Upper lobe of left lung (tissue), 6 donors: ENCODE measurements around the gene DCAF17. TPM values are rescaled to one million over a fixed set of nuclear protein-coding genes. Genes with fewer than 3 reads are reported as not detected.

Experiments
- ATAC-seq, 2 donors: fragments of 200-7000 bp; cut with Tn5 transposase; one replicate each; pipeline ENCODE4 v1.9.1; 2022; ENCODE audit warnings: mild to moderate bottlenecking in 2 of 2, moderate library complexity in 2 of 2; ENCODE audit not compliant: low FRiP score in 2 of 2
- DNase-seq, 2 donors: peaks; one replicate each; pipeline ENCODE4 v3.0.0-alpha.2; 2019 to 2020
- H3K27ac ChIP-seq, 4 donors: fragments of 200-600 bp; sonication (generic); one replicate each; pipeline ENCODE4 v1.5.1; 2016 to 2019
- H3K27me3 ChIP-seq, 4 donors: fragments of 200-600 bp; sonication (generic); one replicate each; pipeline ENCODE4 v1.5.1; 2017 to 2019
- H3K36me3 ChIP-seq, 4 donors: fragments of 200-600 bp; sonication (generic); one replicate each; pipeline ENCODE4 v1.5.1; 2016 to 2019
- H3K4me1 ChIP-seq, 4 donors: fragments of 200-600 bp; sonication (generic); one replicate each; pipeline ENCODE4 v1.5.1; 2018 to 2019
- H3K4me3 ChIP-seq, 4 donors: fragments of 200-600 bp; sonication (generic); one replicate each; pipeline ENCODE4 v1.5.1; 2017 to 2019; ENCODE audit warnings: mild to moderate bottlenecking in 2 of 4, moderate library complexity in 1 of 4
- H3K9me3 ChIP-seq, 4 donors: fragments of 200-600 bp; sonication (generic); one replicate each; pipeline ENCODE4 v1.5.1; 2018 to 2019
- EP300 ChIP-seq, 4 donors: sonication (generic); formaldehyde crosslinking; IDR thresholded peaks; one replicate each; pipeline ENCODE4 v1.5.1; 2017; ENCODE audit warnings: antibody characterized with exemption in 4 of 4, control low read depth in 2 of 4
- POLR2A ChIP-seq, 4 donors: fragments of 450-650 bp; IDR thresholded peaks; one replicate each; pipeline ENCODE4 v1.5.1; 2016 to 2017; ENCODE audit warnings: antibody characterized with exemption in 4 of 4, mild to moderate bottlenecking in 2 of 4
- POLR2AphosphoS5 ChIP-seq, 2 donors: sonication (generic); formaldehyde crosslinking; IDR thresholded peaks; one replicate each; pipeline ENCODE4 v1.5.1; 2017; ENCODE audit warnings: antibody characterized with exemption in 2 of 2
- WGBS, 2 donors: methylation state at CpG; one replicate each; pipeline ENCODE4 v1.1.5; 2017 to 2018; 5-methylcytosine and 5-hydroxymethylcytosine counted together
- total RNA-seq, 6 donors: library from RNA; depleted of rRNA in 4 of 6; stranded (reverse); fragments of >200 nt in 4 of 6; gene quantifications; one replicate each; pipeline versions ENCODE4 v1.1.0 to v1.2.1, GENCODE V29; 2016 to 2021
- TF ChIP-seq, protein P1 (sequence below), 6 experiments: fragments of 450-650 bp in 4 of 6; fragments of 200-600 bp in 2 of 6; sonication (generic) in 2 of 6; IDR thresholded peaks; one replicate each; pipeline ENCODE4 v1.5.1; 2016 to 2019; ENCODE audit warnings: antibody characterized with exemption in 6 of 6
- donor health status: DM: no; HTN: no; CAD: no; lungs with moderate emphysema.
- donor health status: DM: no; HTN: yes; CAD: no; lungs with severe emphysema.

Gene DCAF17
- total RNA-seq, 6 donors from 2014 or later = 6.2 to 24.7 (median 11.9) TPM

GRCh38 chr2:171433763-171434012 is 338 bp upstream of the DCAF17 start, which contains the start of gene METTL8:
TSS of gene METTL8 (minus strand) at chr2:171433990. CDS start at chr2:171392185, 41,805 bp downstream.
- DNase-seq (no peak), ATAC-seq (no peak)
- WGBS, 2 donors = 0% methylated on average over 9 to 10 of the region's 15 CpGs
- H3K4me1 ChIP-seq = peaks cover 11 to 16% (median 13%) of the 10 kb centered on the region in 4 donors
- no peaks in the 10 kb centered on the region for H3K27me3 ChIP-seq
- peak within 1 kb of the TSS; percentile 76 to 92 (median 86) for H3K4me3 ChIP-seq
- H3K36me3 ChIP-seq = peaks cover 0 to 19% (median 2%) of the 10 kb centered on the region in 4 donors
- TF ChIP-seq POLR2AphosphoS5 (IDR thresholded peaks at IDR 0.05) (no peak), EP300 (IDR thresholded peaks at IDR 0.05) (no peak), POLR2A (IDR thresholded peaks at IDR 0.05) (peak in 1 of 4 donors; percentile 20)
- TF ChIP-seq, protein P1, sequence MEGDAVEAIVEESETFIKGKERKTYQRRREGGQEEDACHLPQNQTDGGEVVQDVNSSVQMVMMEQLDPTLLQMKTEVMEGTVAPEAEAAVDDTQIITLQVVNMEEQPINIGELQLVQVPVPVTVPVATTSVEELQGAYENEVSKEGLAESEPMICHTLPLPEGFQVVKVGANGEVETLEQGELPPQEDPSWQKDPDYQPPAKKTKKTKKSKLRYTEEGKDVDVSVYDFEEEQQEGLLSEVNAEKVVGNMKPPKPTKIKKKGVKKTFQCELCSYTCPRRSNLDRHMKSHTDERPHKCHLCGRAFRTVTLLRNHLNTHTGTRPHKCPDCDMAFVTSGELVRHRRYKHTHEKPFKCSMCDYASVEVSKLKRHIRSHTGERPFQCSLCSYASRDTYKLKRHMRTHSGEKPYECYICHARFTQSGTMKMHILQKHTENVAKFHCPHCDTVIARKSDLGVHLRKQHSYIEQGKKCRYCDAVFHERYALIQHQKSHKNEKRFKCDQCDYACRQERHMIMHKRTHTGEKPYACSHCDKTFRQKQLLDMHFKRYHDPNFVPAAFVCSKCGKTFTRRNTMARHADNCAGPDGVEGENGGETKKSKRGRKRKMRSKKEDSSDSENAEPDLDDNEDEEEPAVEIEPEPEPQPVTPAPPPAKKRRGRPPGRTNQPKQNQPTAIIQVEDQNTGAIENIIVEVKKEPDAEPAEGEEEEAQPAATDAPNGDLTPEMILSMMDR (IDR thresholded peaks at IDR 0.05) = peak in 1 of 6 experiments; percentile 31
- H3K27ac ChIP-seq = peak within 1 kb of the TSS; percentile 97 to 98 (median 97)
- no peaks in the 10 kb centered on the region for H3K9me3 ChIP-seq

- ATAC-seq (no peak), DNase-seq (no peak)
- TF ChIP-seq POLR2A (IDR thresholded peaks at IDR 0.05) = no peak
- no peak for TF ChIP-seq POLR2AphosphoS5 (IDR thresholded peaks at IDR 0.05)
- TF ChIP-seq, protein P1 (IDR thresholded peaks at IDR 0.05) = no peak
- TF ChIP-seq EP300 (IDR thresholded peaks at IDR 0.05) = no peak
- no peaks in the 10 kb centered on the region for H3K9me3 ChIP-seq
- peaks cover 11 to 16% (median 13%) of the 10 kb centered on the region in 4 donors for H3K4me1 ChIP-seq
- no peak overlapping the region for H3K27ac ChIP-seq
- peaks cover 0 to 41% (median 10%) of the 10 kb centered on the region in 4 donors for H3K36me3 ChIP-seq
- no peaks in the 10 kb centered on the region for H3K27me3 ChIP-seq
- H3K4me3 ChIP-seq = no peak overlapping the region
- 92 to 100% methylated on average over 1 of the region's 1 CpG for WGBS, 2 donors
Observed at GRCh38 chr2:171436307-171436706, 2.3 kb downstream of the DCAF17 start.

- ATAC-seq (no peak), DNase-seq (no peak)
- Histone ChIP-seq H3K4me1 (no peaks in the 10 kb centered on the region), H3K4me3 (no peak overlapping the region), H3K9me3 (no peaks in the 10 kb centered on the region), H3K27ac (no peak overlapping the region), H3K27me3 (no peaks in the 10 kb centered on the region), H3K36me3 (peaks cover 0 to 75% (median 17%) of the 10 kb centered on the region in 4 donors)
- TF ChIP-seq POLR2AphosphoS5 (IDR thresholded peaks at IDR 0.05) = no peak
- no peak for TF ChIP-seq POLR2A (IDR thresholded peaks at IDR 0.05)
- TF ChIP-seq, protein P1 (IDR thresholded peaks at IDR 0.05) = no peak
- TF ChIP-seq EP300 (IDR thresholded peaks at IDR 0.05) = no peak
Observed at GRCh38 chr2:171441470-171441869, 7.4 kb downstream of the DCAF17 start.

DNA sequence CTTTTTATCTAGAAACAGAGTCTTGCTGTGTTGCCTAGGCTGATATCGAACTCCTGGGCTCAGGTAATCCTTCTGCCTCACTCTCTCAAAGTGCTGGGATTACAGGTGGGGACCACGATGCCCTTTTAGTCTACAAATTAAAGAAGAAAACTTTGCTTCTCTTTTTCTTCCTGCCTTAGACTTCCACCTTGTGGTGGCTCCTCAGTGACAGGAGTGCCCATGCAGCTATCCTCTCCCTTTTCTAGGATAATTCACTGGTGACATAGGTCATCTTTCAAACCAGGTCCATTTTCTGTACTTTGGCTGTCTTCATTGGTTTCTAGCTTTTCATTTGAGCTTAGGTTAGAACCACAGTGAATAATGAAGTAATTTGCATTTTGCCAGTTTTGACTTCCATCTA is 13.6 kb downstream of the DCAF17 start:
- Histone ChIP-seq H3K9me3 (no peaks in the 10 kb centered on the region), H3K4me3 (no peak overlapping the region), H3K36me3 (peaks cover 4 to 78% (median 22%) of the 10 kb centered on the region in 4 donors), H3K27me3 (no peaks in the 10 kb centered on the region), H3K27ac (no peak overlapping the region), H3K4me1 (no peaks in the 10 kb centered on the region)
- DNase-seq (no peak), ATAC-seq (no peak)
- 97 to 100% methylated on average over 2 of the region's 2 CpGs for WGBS, 2 donors
- no peak for TF ChIP-seq POLR2AphosphoS5 (IDR thresholded peaks at IDR 0.05)
- TF ChIP-seq EP300 (IDR thresholded peaks at IDR 0.05) = no peak
- TF ChIP-seq POLR2A (IDR thresholded peaks at IDR 0.05) = no peak
- TF ChIP-seq, protein P1 (IDR thresholded peaks at IDR 0.05) = no peak

GRCh38 chr2:171451074-171451473 is 17.0 kb downstream of the DCAF17 start:
- H3K4me1 ChIP-seq = no peaks in the 10 kb centered on the region
- no peak overlapping the region for H3K27ac ChIP-seq
- DNase-seq (no peak), ATAC-seq (no peak)
- TF ChIP-seq POLR2A (IDR thresholded peaks at IDR 0.05) (no peak), EP300 (IDR thresholded peaks at IDR 0.05) (no peak), POLR2AphosphoS5 (IDR thresholded peaks at IDR 0.05) (no peak)
- TF ChIP-seq, protein P1 (IDR thresholded peaks at IDR 0.05) = no peak
- H3K9me3 ChIP-seq = no peaks in the 10 kb centered on the region
- H3K27me3 ChIP-seq = no peaks in the 10 kb centered on the region
- no peak overlapping the region for H3K4me3 ChIP-seq
- H3K36me3 ChIP-seq = peaks cover 4 to 73% (median 20%) of the 10 kb centered on the region in 4 donors
